ENCODE data around the gene OR1F1. TPM values are rescaled to one million over a fixed set of nuclear protein-coding genes. Genes with fewer than 3 reads are reported as not detected.

Gene OR1F1
- total and polyA plus RNA-seq, 7 donors, result not detected

GRCh38 chr16:3249020-3249419 lies 61.0 kb downstream of the OR1F1 start:
- intact Hi-C loops (cut with DNase I), result no loop called here
- DNase-seq, result no peak
- H3K27ac ChIP-seq, result no peak overlapping the region
- TF ChIP-seq EP300 (IDR thresholded peaks at IDR 0.05) (no peak), POLR2AphosphoS5 (IDR thresholded peaks at IDR 0.05) (no peak), CTCF (IDR thresholded peaks at IDR 0.05) (no peak), POLR2A (IDR thresholded peaks at IDR 0.05) (no peak)
- no peaks in the 10 kb centered on the region for H3K36me3 ChIP-seq
- no peak overlapping the region for H3K4me3 ChIP-seq
- peaks cover 0 to under 1% (median 0%) of the 10 kb centered on the region in 3 donors for H3K27me3 ChIP-seq
- WGBS, 2 donors, result 76 to 81% methylated on average over 1 of the region's 1 CpG
- no peaks in the 10 kb centered on the region for H3K9me3 ChIP-seq
- no peaks in the 10 kb centered on the region for H3K4me1 ChIP-seq

DNA sequence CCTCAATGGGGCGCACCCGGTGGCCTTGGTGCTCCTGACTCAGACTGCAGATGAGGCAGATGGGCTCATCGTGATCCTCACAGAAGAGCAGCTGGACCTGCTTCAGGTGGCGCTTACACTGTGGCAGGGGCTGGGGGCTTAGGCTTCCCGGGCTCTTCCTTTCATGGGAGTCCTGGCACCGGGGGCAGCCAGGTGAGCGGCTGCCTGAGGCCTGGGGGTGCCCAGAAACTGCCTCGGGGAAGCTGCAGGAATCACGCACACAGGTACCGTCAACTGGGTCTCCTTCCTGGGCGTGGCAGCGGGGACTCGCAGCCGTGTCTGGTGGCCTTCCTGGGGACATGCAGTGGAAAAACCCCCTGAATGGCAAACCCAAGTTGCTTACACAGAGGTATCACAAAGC lies 61.4 kb downstream of the OR1F1 start:
- H3K36me3 ChIP-seq, result no peaks in the 10 kb centered on the region
- intact Hi-C loops (cut with DNase I), result no loop called here

GRCh38 chr16:3252967-3253366 lies 65.0 kb downstream of the OR1F1 start:
- Histone ChIP-seq H3K27me3 (peaks cover 0 to 14% (median 0%) of the 10 kb centered on the region in 3 donors), H3K9me3 (no peaks in the 10 kb centered on the region), H3K4me3 (no peak overlapping the region), H3K4me1 (no peaks in the 10 kb centered on the region), H3K27ac (no peak overlapping the region), H3K36me3 (no peaks in the 10 kb centered on the region)
- 73 to 87% methylated on average over 4 of the region's 4 CpGs for WGBS, 2 donors
- no peak for TF ChIP-seq POLR2AphosphoS5 (IDR thresholded peaks at IDR 0.05)
- no peak for TF ChIP-seq POLR2A (IDR thresholded peaks at IDR 0.05)
- TF ChIP-seq CTCF (IDR thresholded peaks at IDR 0.05), result no peak
- DNase-seq, result no peak
- intact Hi-C loops (cut with DNase I), result no loop called here

More for the DNA sequence above, 61.4 kb downstream of the OR1F1 start:
- H3K27me3 ChIP-seq, result peaks cover 0 to 5% (median 0%) of the 10 kb centered on the region in 3 donors
- no peak overlapping the region for H3K4me3 ChIP-seq
- no peak overlapping the region for H3K27ac ChIP-seq
- no peak for TF ChIP-seq POLR2A (IDR thresholded peaks at IDR 0.05)
- TF ChIP-seq POLR2AphosphoS5 (IDR thresholded peaks at IDR 0.05), result no peak
- no peak for TF ChIP-seq CTCF (IDR thresholded peaks at IDR 0.05)
- TF ChIP-seq EP300 (IDR thresholded peaks at IDR 0.05), result no peak
- 86 to 87% methylated on average over 14 of the region's 14 CpGs for WGBS, 2 donors
- H3K9me3 ChIP-seq, result no peaks in the 10 kb centered on the region
- DNase-seq, result no peak
- no peaks in the 10 kb centered on the region for H3K4me1 ChIP-seq

DNA sequence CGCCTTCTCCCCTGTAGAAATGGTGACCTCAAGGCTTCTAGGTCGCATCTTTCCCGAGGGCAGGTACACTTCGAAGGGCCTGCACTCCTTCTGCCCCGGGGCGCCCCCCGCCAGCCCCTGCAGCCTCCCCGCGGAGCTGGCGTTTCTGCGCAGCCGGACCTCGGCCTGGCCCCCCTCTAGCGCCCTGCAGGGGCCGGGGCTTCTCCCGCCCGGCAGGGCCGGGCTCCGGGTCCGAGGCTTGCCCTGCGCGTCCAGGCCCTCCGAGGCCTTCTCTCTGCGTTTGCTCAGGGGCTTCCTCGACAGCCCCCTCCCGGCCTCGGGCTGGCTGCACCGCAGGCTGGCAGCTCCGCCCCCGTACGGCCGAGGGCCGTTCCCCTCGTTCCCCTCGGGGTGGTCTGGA lies 66.3 kb downstream of the OR1F1 start:
- Histone ChIP-seq H3K4me3 (no peak overlapping the region), H3K27me3 (peaks cover 0 to 14% (median 0%) of the 10 kb centered on the region in 3 donors), H3K9me3 (no peaks in the 10 kb centered on the region), H3K27ac (no peak overlapping the region), H3K36me3 (no peaks in the 10 kb centered on the region), H3K4me1 (no peaks in the 10 kb centered on the region)
- WGBS, 2 donors, result 47 to 59% methylated on average over 35 of the region's 35 CpGs
- TF ChIP-seq POLR2AphosphoS5 (IDR thresholded peaks at IDR 0.05) (no peak), EP300 (IDR thresholded peaks at IDR 0.05) (no peak), CTCF (IDR thresholded peaks at IDR 0.05) (no peak), POLR2A (IDR thresholded peaks at IDR 0.05) (no peak)
- no peak for DNase-seq
- intact Hi-C loops (cut with DNase I), result no loop called here

Other genes with a start within 250 kb of the OR1F1 start
- not detected for gene KREMEN2, start 223.9 kb upstream of the OR1F1 start, total RNA-seq
- gene KREMEN2, start 223.9 kb upstream of the OR1F1 start, polyA plus RNA-seq, result 1 to 10 TPM; 1.0 to 1.8 (median 1.6) TPM
- gene PAQR4, start 218.9 kb upstream of the OR1F1 start, total RNA-seq, result 1 to 10 TPM in 2 of 4 donors, under 1 TPM in 2; 0.83 to 3.6 (median 1.0) TPM
- 10 to 100 TPM in 1 of 3 donors, 1 to 10 TPM in 2; 3.6 to 22.1 (median 3.9) TPM for gene PAQR4, start 218.9 kb upstream of the OR1F1 start, polyA plus RNA-seq
- gene PKMYT1, start 207.8 kb upstream of the OR1F1 start, total RNA-seq, result under 1 TPM in 1 of 4 donors, not detected in 3; 0.95 TPM
- 10 to 100 TPM in 1 of 3 donors, 1 to 10 TPM in 2; 1.6 to 33.1 (median 4.2) TPM for gene PKMYT1, start 207.8 kb upstream of the OR1F1 start, polyA plus RNA-seq
- not detected for gene CLDN9, start 175.3 kb upstream of the OR1F1 start, total RNA-seq
- gene CLDN9, start 175.3 kb upstream of the OR1F1 start, polyA plus RNA-seq, result under 1 TPM in 1 of 3 donors, not detected in 2; 0.28 TPM
- not detected for gene CLDN6, start 170.0 kb upstream of the OR1F1 start, total RNA-seq
- gene CLDN6, start 170.0 kb upstream of the OR1F1 start, polyA plus RNA-seq, result not detected
- gene TNFRSF12A, start 167.8 kb upstream of the OR1F1 start, total RNA-seq, result 10 to 100 TPM in 3 of 4 donors, 1 to 10 TPM in 1; 6.1 to 78.2 (median 12.7) TPM
- gene TNFRSF12A, start 167.8 kb upstream of the OR1F1 start, polyA plus RNA-seq, result 10 to 100 TPM in 1 of 3 donors, 1 to 10 TPM in 2; 6.6 to 16.3 (median 7.9) TPM
- gene HCFC1R1, start 164.3 kb upstream of the OR1F1 start, total RNA-seq, result 10 to 100 TPM; 23.1 to 77.3 (median 32.2) TPM
- gene HCFC1R1, start 164.3 kb upstream of the OR1F1 start, polyA plus RNA-seq, result 10 to 100 TPM; 52.9 to 82.5 (median 53.1) TPM
- 10 to 100 TPM in 3 of 4 donors, 1 to 10 TPM in 1; 8.6 to 15.8 (median 13.4) TPM for gene THOC6, start 164.2 kb upstream of the OR1F1 start, total RNA-seq
- gene THOC6, start 164.2 kb upstream of the OR1F1 start, polyA plus RNA-seq, result 10 to 100 TPM; 16.8 to 35.8 (median 18.5) TPM
- gene BICDL2, start 151.3 kb upstream of the OR1F1 start, total RNA-seq, result under 1 TPM in 2 of 4 donors, not detected in 2; 0.36 to 0.55 TPM
- 10 to 100 TPM; 62.5 to 83.8 (median 74.9) TPM for gene BICDL2, start 151.3 kb upstream of the OR1F1 start, polyA plus RNA-seq
- under 1 TPM in 3 of 4 donors, not detected in 1; under 0.01 to 0.41 (median 0.16) TPM for gene MMP25, start 141.6 kb upstream of the OR1F1 start, total RNA-seq
- 1 to 10 TPM; 1.8 to 3.7 (median 2.8) TPM for gene MMP25, start 141.6 kb upstream of the OR1F1 start, polyA plus RNA-seq
- gene IL32, start 122.6 kb upstream of the OR1F1 start, total RNA-seq, result 10 to 100 TPM in 3 of 4 donors, 1 to 10 TPM in 1; 8.6 to 27.1 (median 20.3) TPM
- gene IL32, start 122.6 kb upstream of the OR1F1 start, polyA plus RNA-seq, result 1,000 to 10,000 TPM in 1 of 3 donors, 100 to 1,000 TPM in 2; 464 to 2,189 (median 560) TPM
- gene ZSCAN10, start 88.9 kb upstream of the OR1F1 start, total RNA-seq, result not detected
- gene ZSCAN10, start 88.9 kb upstream of the OR1F1 start, polyA plus RNA-seq, result not detected
- gene ZNF205, start 75.6 kb upstream of the OR1F1 start, total RNA-seq, result 10 to 100 TPM; 15.8 to 17.5 (median 16.7) TPM
- gene ZNF205, start 75.6 kb upstream of the OR1F1 start, polyA plus RNA-seq, result 10 to 100 TPM in 2 of 3 donors, 1 to 10 TPM in 1; 6.6 to 12.6 (median 10.9) TPM
- 10 to 100 TPM in 1 of 4 donors, 1 to 10 TPM in 3; 2.6 to 10.5 (median 5.0) TPM for gene ZNF213, start 53.2 kb upstream of the OR1F1 start, total RNA-seq
- gene ZNF213, start 53.2 kb upstream of the OR1F1 start, polyA plus RNA-seq, result 10 to 100 TPM in 1 of 3 donors, 1 to 10 TPM in 2; 7.2 to 11.3 (median 7.2) TPM
- gene ZNF200, start 47.0 kb downstream of the OR1F1 start, total RNA-seq, result 1 to 10 TPM; 5.5 to 6.8 (median 6.2) TPM
- gene ZNF200, start 47.0 kb downstream of the OR1F1 start, polyA plus RNA-seq, result 1 to 10 TPM; 2.8 to 4.9 (median 3.0) TPM
- 1 to 10 TPM; 1.2 to 2.9 (median 2.1) TPM for gene MEFV, start 68.4 kb downstream of the OR1F1 start, total RNA-seq
- under 1 TPM; 0.60 to 0.92 (median 0.85) TPM for gene MEFV, start 68.4 kb downstream of the OR1F1 start, polyA plus RNA-seq
- 10 to 100 TPM; 27.5 to 51.3 (median 33.4) TPM for gene ZNF263, start 95.3 kb downstream of the OR1F1 start, total RNA-seq
- gene ZNF263, start 95.3 kb downstream of the OR1F1 start, polyA plus RNA-seq, result 10 to 100 TPM in 2 of 3 donors, 1 to 10 TPM in 1; 9.7 to 17.2 (median 15.0) TPM
- 10 to 100 TPM in 1 of 4 donors, 1 to 10 TPM in 3; 3.5 to 12.8 (median 6.3) TPM for gene TIGD7, start 117.2 kb downstream of the OR1F1 start, total RNA-seq
- gene TIGD7, start 117.2 kb downstream of the OR1F1 start, polyA plus RNA-seq, result 1 to 10 TPM; 1.2 to 4.2 (median 2.8) TPM
- 10 to 100 TPM; 26.6 to 32.8 (median 27.7) TPM for gene ZNF75A, start 117.3 kb downstream of the OR1F1 start, total RNA-seq
- gene ZNF75A, start 117.3 kb downstream of the OR1F1 start, polyA plus RNA-seq, result 10 to 100 TPM in 1 of 3 donors, 1 to 10 TPM in 2; 6.7 to 17.0 (median 9.6) TPM
- gene OR2C1, start 167.7 kb downstream of the OR1F1 start, total RNA-seq, result 1 to 10 TPM in 1 of 4 donors, under 1 TPM in 2, not detected in 1; 0.49 to 1.4 (median 0.55) TPM
- under 1 TPM in 1 of 3 donors, not detected in 2; 0.09 TPM for gene OR2C1, start 167.7 kb downstream of the OR1F1 start, polyA plus RNA-seq
- gene ZSCAN32, start 212.8 kb downstream of the OR1F1 start, total RNA-seq, result 10 to 100 TPM; 12.1 to 16.3 (median 15.3) TPM
- gene ZSCAN32, start 212.8 kb downstream of the OR1F1 start, polyA plus RNA-seq, result 10 to 100 TPM in 1 of 3 donors, 1 to 10 TPM in 2; 8.6 to 10.8 (median 9.6) TPM
- gene ZNF174, start 213.0 kb downstream of the OR1F1 start, total RNA-seq, result 10 to 100 TPM; 12.2 to 15.8 (median 14.2) TPM
- 1 to 10 TPM; 3.5 to 5.5 (median 5.4) TPM for gene ZNF174, start 213.0 kb downstream of the OR1F1 start, polyA plus RNA-seq

All from sigmoid colon (tissue), 7 donors.